ENCODE measurements around the gene SERPINA5.
"Not testable (repeated sequence)": the region's sequence is repeated elsewhere in the genome, so short reads cannot be mapped to it uniquely, and the experiment has no call there.

Gene SERPINA5

DNA sequence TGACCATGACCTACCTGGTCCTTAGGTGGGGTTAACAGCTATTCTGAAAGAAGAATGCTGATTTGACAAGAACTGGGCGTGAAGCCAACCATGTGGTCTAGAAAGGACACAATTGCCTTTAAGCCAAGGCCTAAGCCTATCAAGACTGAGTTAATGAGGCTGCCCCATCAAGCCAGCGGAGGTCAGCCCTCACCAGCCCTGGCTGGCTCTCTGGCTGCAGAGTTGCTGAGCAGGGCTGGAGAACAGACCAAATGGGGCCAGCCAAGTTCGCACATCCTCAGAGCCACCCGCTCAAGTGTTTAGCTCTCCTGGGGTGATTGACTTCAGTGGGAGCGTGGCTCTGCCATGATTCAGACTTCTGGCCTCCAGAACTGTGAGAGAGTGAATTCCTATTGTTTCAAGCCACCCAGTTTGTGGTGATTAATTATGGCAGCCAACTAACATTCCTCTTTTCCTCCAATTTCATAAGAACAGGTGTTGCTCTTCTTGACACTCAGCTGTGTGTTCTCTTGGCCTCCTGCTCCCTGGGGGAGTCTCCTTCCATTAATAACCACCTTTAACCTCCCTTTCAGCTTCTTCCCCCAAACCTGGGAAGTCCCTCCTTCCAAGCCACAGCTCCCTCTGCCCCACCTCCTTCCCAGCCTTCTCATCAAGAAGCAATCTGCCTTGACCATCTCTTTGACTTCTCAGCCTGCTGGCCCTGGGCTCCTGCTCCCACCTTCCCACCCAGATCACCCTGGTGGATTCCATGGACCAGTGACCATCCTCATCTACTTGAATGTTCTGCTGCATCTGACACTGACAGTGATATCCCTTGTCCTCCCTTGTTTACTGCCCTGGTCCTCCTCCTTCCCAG, 5.3 kb upstream of the SERPINA5 start:
- peaks cover 0 to 5% of the 10 kb centered on the region in 2 donors for H3K4me1 ChIP-seq (ENCODE audit: control insufficient read depth in 1 of 2, insufficient read depth in 2 of 2, low read length in 2 of 2)
- no peak overlapping the region for H3K4me3 ChIP-seq (ENCODE audit: low read depth in 1 of 2, low read length in 2 of 2)
- H3K27ac ChIP-seq (ENCODE audit: low read depth, low read length), result no peak overlapping the region
- no peaks in the 10 kb centered on the region for H3K9me3 ChIP-seq (ENCODE audit: control insufficient read depth in 1 of 2, low read length in 2 of 2)
- H3K36me3 ChIP-seq (ENCODE audit: control insufficient read depth in 1 of 2, insufficient read depth in 2 of 2, low read length in 2 of 2), result no peaks in the 10 kb centered on the region
- H3K27me3 ChIP-seq (ENCODE audit: control insufficient read depth in 1 of 2, insufficient read depth in 2 of 2, low read length in 2 of 2), result no peaks in the 10 kb centered on the region
- H3K9ac ChIP-seq (ENCODE audit: low read depth in 1 of 2, low read length in 2 of 2), result no peak overlapping the region

- H3K36me3 ChIP-seq (ENCODE audit: control insufficient read depth in 1 of 2, insufficient read depth in 2 of 2, low read length in 2 of 2); H3K9ac ChIP-seq (ENCODE audit: low read depth in 1 of 2, low read length in 2 of 2); H3K9me3 ChIP-seq (ENCODE audit: control insufficient read depth in 1 of 2, low read length in 2 of 2); H3K4me1 ChIP-seq (ENCODE audit: control insufficient read depth in 1 of 2, insufficient read depth in 2 of 2, low read length in 2 of 2); H3K27ac ChIP-seq (ENCODE audit: low read depth, low read length); H3K4me3 ChIP-seq (ENCODE audit: low read depth in 1 of 2, low read length in 2 of 2); H3K27me3 ChIP-seq (ENCODE audit: control insufficient read depth in 1 of 2, insufficient read depth in 2 of 2, low read length in 2 of 2): not testable (repeated sequence)
Observed at GRCh38 chr14:94577472-94577871, 3.8 kb upstream of the SERPINA5 start.

GRCh38 chr14:94578712-94579111, 2.5 kb upstream of the SERPINA5 start:
- Histone ChIP-seq H3K27me3 (ENCODE audit: control insufficient read depth in 1 of 2, insufficient read depth in 2 of 2, low read length in 2 of 2) (no peaks in the 10 kb centered on the region), H3K4me3 (ENCODE audit: low read depth in 1 of 2, low read length in 2 of 2) (no peak overlapping the region), H3K4me1 (ENCODE audit: control insufficient read depth in 1 of 2, insufficient read depth in 2 of 2, low read length in 2 of 2) (no peaks in the 10 kb centered on the region), H3K36me3 (ENCODE audit: control insufficient read depth in 1 of 2, insufficient read depth in 2 of 2, low read length in 2 of 2) (no peaks in the 10 kb centered on the region), H3K27ac (ENCODE audit: low read depth, low read length) (no peak overlapping the region), H3K9ac (ENCODE audit: low read depth in 1 of 2, low read length in 2 of 2) (no peak overlapping the region), H3K9me3 (ENCODE audit: control insufficient read depth in 1 of 2, low read length in 2 of 2) (no peaks in the 10 kb centered on the region)

DNA sequence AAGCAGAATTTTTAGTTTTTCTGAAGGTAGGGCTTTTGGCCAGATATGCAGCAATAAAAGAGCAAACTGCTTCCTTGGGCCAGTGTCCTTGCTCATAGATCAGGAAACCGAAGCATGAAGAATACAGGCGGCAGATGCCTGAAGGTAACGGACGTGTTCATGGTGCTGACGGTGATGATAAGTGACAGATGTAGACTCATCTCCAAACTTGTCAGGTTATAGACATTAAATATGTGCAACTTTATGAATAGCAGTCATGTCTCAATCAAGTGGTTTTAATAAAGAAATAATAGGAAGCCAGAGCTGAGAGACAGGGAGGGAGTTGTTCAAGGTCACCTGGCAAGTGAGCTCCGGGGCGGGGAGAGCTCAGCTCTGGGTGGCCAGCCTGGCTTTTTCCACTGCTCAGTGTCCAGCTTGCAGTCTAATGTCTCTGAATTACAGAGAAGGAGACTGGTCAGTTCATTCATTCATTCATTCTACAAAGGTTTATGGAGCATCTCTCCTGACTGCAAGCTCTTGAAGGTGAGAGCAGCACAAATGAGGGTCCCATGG, 1.0 kb downstream of the SERPINA5 start:
- Histone ChIP-seq H3K36me3 (ENCODE audit: control insufficient read depth in 1 of 2, insufficient read depth in 2 of 2, low read length in 2 of 2) (no peaks in the 10 kb centered on the region), H3K9me3 (ENCODE audit: control insufficient read depth in 1 of 2, low read length in 2 of 2) (no peaks in the 10 kb centered on the region), H3K27me3 (ENCODE audit: control insufficient read depth in 1 of 2, insufficient read depth in 2 of 2, low read length in 2 of 2) (no peaks in the 10 kb centered on the region), H3K9ac (ENCODE audit: low read depth in 1 of 2, low read length in 2 of 2) (no peak overlapping the region), H3K4me3 (ENCODE audit: low read depth in 1 of 2, low read length in 2 of 2) (no peak overlapping the region), H3K4me1 (ENCODE audit: control insufficient read depth in 1 of 2, insufficient read depth in 2 of 2, low read length in 2 of 2) (no peaks in the 10 kb centered on the region), H3K27ac (ENCODE audit: low read depth, low read length) (no peak overlapping the region)

- H3K36me3 ChIP-seq (ENCODE audit: control insufficient read depth in 1 of 2, insufficient read depth in 2 of 2, low read length in 2 of 2), result no peaks in the 10 kb centered on the region
- H3K4me3 ChIP-seq (ENCODE audit: low read depth in 1 of 2, low read length in 2 of 2), result no peak overlapping the region
- H3K9ac ChIP-seq (ENCODE audit: low read depth in 1 of 2, low read length in 2 of 2), result no peak overlapping the region
- H3K27ac ChIP-seq (ENCODE audit: low read depth, low read length), result no peak overlapping the region
- H3K27me3 ChIP-seq (ENCODE audit: control insufficient read depth in 1 of 2, insufficient read depth in 2 of 2, low read length in 2 of 2), result no peaks in the 10 kb centered on the region
- no peaks in the 10 kb centered on the region for H3K4me1 ChIP-seq (ENCODE audit: control insufficient read depth in 1 of 2, insufficient read depth in 2 of 2, low read length in 2 of 2)
- no peaks in the 10 kb centered on the region for H3K9me3 ChIP-seq (ENCODE audit: control insufficient read depth in 1 of 2, low read length in 2 of 2)
Observed at GRCh38 chr14:94582851-94583250, 1.6 kb downstream of the SERPINA5 start.

DNA sequence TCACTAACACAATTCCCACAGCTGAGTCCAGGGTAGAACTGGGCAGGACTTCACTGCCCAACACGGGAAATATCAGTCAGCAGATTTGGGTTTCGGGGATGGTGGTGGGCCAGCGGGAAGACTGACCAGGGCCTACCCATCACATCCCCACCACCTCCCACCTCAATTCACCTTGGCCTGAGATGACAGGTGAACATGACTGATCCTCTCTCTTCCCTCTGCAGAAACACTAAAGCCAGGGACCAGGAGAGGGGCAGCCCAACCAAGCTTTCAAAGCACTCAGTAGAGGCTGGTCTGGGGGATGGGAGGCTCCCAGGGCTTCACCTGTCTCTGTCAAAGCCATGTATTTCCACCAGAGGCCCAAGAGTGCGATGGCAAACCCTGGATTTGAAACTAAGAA, 2.3 kb downstream of the SERPINA5 start:
- no peak overlapping the region for H3K9ac ChIP-seq (ENCODE audit: low read depth in 1 of 2, low read length in 2 of 2)
- H3K9me3 ChIP-seq (ENCODE audit: control insufficient read depth in 1 of 2, low read length in 2 of 2), result no peaks in the 10 kb centered on the region
- H3K27me3 ChIP-seq (ENCODE audit: control insufficient read depth in 1 of 2, insufficient read depth in 2 of 2, low read length in 2 of 2), result no peaks in the 10 kb centered on the region
- H3K36me3 ChIP-seq (ENCODE audit: control insufficient read depth in 1 of 2, insufficient read depth in 2 of 2, low read length in 2 of 2), result no peaks in the 10 kb centered on the region
- no peaks in the 10 kb centered on the region for H3K4me1 ChIP-seq (ENCODE audit: control insufficient read depth in 1 of 2, insufficient read depth in 2 of 2, low read length in 2 of 2)
- no peak overlapping the region for H3K4me3 ChIP-seq (ENCODE audit: low read depth in 1 of 2, low read length in 2 of 2)
- H3K27ac ChIP-seq (ENCODE audit: low read depth, low read length), result no peak overlapping the region

- Histone ChIP-seq H3K36me3 (ENCODE audit: control insufficient read depth in 1 of 2, insufficient read depth in 2 of 2, low read length in 2 of 2) (no peaks in the 10 kb centered on the region), H3K27ac (ENCODE audit: low read depth, low read length) (no peak overlapping the region), H3K4me1 (ENCODE audit: control insufficient read depth in 1 of 2, insufficient read depth in 2 of 2, low read length in 2 of 2) (no peaks in the 10 kb centered on the region), H3K27me3 (ENCODE audit: control insufficient read depth in 1 of 2, insufficient read depth in 2 of 2, low read length in 2 of 2) (no peaks in the 10 kb centered on the region), H3K9ac (ENCODE audit: low read depth in 1 of 2, low read length in 2 of 2) (no peak overlapping the region), H3K9me3 (ENCODE audit: control insufficient read depth in 1 of 2, low read length in 2 of 2) (no peaks in the 10 kb centered on the region), H3K4me3 (ENCODE audit: low read depth in 1 of 2, low read length in 2 of 2) (no peak overlapping the region)
Observed at GRCh38 chr14:94584591-94585280, 3.5 kb downstream of the SERPINA5 start.

- no peak overlapping the region for H3K27ac ChIP-seq (ENCODE audit: low read depth, low read length)
- no peaks in the 10 kb centered on the region for H3K9me3 ChIP-seq (ENCODE audit: control insufficient read depth in 1 of 2, low read length in 2 of 2)
- no peaks in the 10 kb centered on the region for H3K27me3 ChIP-seq (ENCODE audit: control insufficient read depth in 1 of 2, insufficient read depth in 2 of 2, low read length in 2 of 2)
- no peak overlapping the region for H3K4me3 ChIP-seq (ENCODE audit: low read depth in 1 of 2, low read length in 2 of 2)
- no peaks in the 10 kb centered on the region for H3K36me3 ChIP-seq (ENCODE audit: control insufficient read depth in 1 of 2, insufficient read depth in 2 of 2, low read length in 2 of 2)
- no peak overlapping the region for H3K9ac ChIP-seq (ENCODE audit: low read depth in 1 of 2, low read length in 2 of 2)
- H3K4me1 ChIP-seq (ENCODE audit: control insufficient read depth in 1 of 2, insufficient read depth in 2 of 2, low read length in 2 of 2), result no peaks in the 10 kb centered on the region
Observed at GRCh38 chr14:94586635-94587034, 5.4 kb downstream of the SERPINA5 start.

DNA sequence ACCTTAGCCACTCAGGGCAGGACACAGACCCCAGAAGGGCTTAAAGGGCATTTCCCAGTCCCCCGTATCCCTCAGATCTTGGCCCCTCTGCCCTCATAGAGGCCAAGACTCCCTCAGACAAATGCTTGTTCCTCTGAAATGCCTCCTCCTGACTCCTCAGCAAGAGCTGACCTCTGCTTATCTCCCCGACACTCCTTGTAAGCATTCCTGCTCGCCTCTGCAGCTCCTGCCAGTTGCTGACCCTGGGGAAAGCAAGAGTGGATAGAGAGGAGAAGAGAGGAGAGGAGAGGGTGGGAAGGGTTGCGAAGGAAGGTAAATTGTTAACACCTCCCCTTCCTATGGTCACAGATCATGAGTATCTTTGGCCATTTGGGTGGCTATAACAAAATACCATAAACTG, 7.1 kb downstream of the SERPINA5 start:
- no peaks in the 10 kb centered on the region for H3K36me3 ChIP-seq (ENCODE audit: control insufficient read depth in 1 of 2, insufficient read depth in 2 of 2, low read length in 2 of 2)
- H3K27ac ChIP-seq (ENCODE audit: low read depth, low read length), result no peak overlapping the region
- H3K9ac ChIP-seq (ENCODE audit: low read depth in 1 of 2, low read length in 2 of 2), result no peak overlapping the region
- H3K4me1 ChIP-seq (ENCODE audit: control insufficient read depth in 1 of 2, insufficient read depth in 2 of 2, low read length in 2 of 2), result no peaks in the 10 kb centered on the region
- no peak overlapping the region for H3K4me3 ChIP-seq (ENCODE audit: low read depth in 1 of 2, low read length in 2 of 2)
- no peaks in the 10 kb centered on the region for H3K9me3 ChIP-seq (ENCODE audit: control insufficient read depth in 1 of 2, low read length in 2 of 2)
- no peaks in the 10 kb centered on the region for H3K27me3 ChIP-seq (ENCODE audit: control insufficient read depth in 1 of 2, insufficient read depth in 2 of 2, low read length in 2 of 2)

- H3K9ac ChIP-seq (ENCODE audit: low read depth in 1 of 2, low read length in 2 of 2), result no peak overlapping the region
- H3K27ac ChIP-seq (ENCODE audit: low read depth, low read length), result no peak overlapping the region
- H3K9me3 ChIP-seq (ENCODE audit: control insufficient read depth in 1 of 2, low read length in 2 of 2), result no peaks in the 10 kb centered on the region
- no peaks in the 10 kb centered on the region for H3K36me3 ChIP-seq (ENCODE audit: control insufficient read depth in 1 of 2, insufficient read depth in 2 of 2, low read length in 2 of 2)
- H3K4me1 ChIP-seq (ENCODE audit: control insufficient read depth in 1 of 2, insufficient read depth in 2 of 2, low read length in 2 of 2), result no peaks in the 10 kb centered on the region
- H3K4me3 ChIP-seq (ENCODE audit: low read depth in 1 of 2, low read length in 2 of 2), result no peak overlapping the region
- no peaks in the 10 kb centered on the region for H3K27me3 ChIP-seq (ENCODE audit: control insufficient read depth in 1 of 2, insufficient read depth in 2 of 2, low read length in 2 of 2)
Observed at GRCh38 chr14:94591073-94591472, 9.8 kb downstream of the SERPINA5 start.
